SHP77 (cell line): ENCODE data around the gene PHLPP2.

Experiments used
- DNase-seq, 2 experiments: peaks; one replicate each; lab custom pipeline; 2025; lab: John Stamatoyannopoulos, UW

PHLPP2 gene

GRCh38 chr16:71670537-71670936 lies 54.0 kb downstream of the PHLPP2 start:
- DNase-seq: no peak

- DNase-seq: no peak
Measured at GRCh38 chr16:71669926-71670536, 54.5 kb downstream of the PHLPP2 start.

- DNase-seq: no peak
Measured at GRCh38 chr16:71666928-71667707, 57.4 kb downstream of the PHLPP2 start.

- DNase-seq: no peak
Measured at GRCh38 chr16:71666264-71666663, 58.2 kb downstream of the PHLPP2 start.

- no peak for DNase-seq
Measured at GRCh38 chr16:71659471-71659870, 65.0 kb downstream of the PHLPP2 start.

- DNase-seq: no peak
Measured at GRCh38 chr16:71658771-71659170, 65.7 kb downstream of the PHLPP2 start.

GRCh38 chr16:71649704-71650103 lies 74.8 kb downstream of the PHLPP2 start:
- DNase-seq: no peak

- DNase-seq: no peak
Measured at GRCh38 chr16:71648921-71649320, 75.6 kb downstream of the PHLPP2 start.

- DNase-seq: no peak
Measured at GRCh38 chr16:71648162-71648561, 76.3 kb downstream of the PHLPP2 start.

- no peak for DNase-seq
Measured at GRCh38 chr16:71647391-71647790, 77.1 kb downstream of the PHLPP2 start.

- DNase-seq: peak; percentile 24 to 53
Measured at GRCh38 chr16:71645450-71645849, 79.1 kb downstream of the PHLPP2 start.

- no peak for DNase-seq
Measured at GRCh38 chr16:71637398-71637797, 87.1 kb downstream of the PHLPP2 start.

GRCh38 chr16:71635632-71636031 lies 88.9 kb downstream of the PHLPP2 start:
- DNase-seq: no peak

- DNase-seq: no peak
Measured at GRCh38 chr16:71631776-71632175, 92.7 kb downstream of the PHLPP2 start.

- no peak for DNase-seq
Measured at GRCh38 chr16:71630808-71631207, 93.7 kb downstream of the PHLPP2 start.

GRCh38 chr16:71629278-71630016 lies 95.1 kb downstream of the PHLPP2 start:
- DNase-seq: peak; percentile 64 to 83

GRCh38 chr16:71628810-71629209 lies 95.7 kb downstream of the PHLPP2 start:
- no peak for DNase-seq

GRCh38 chr16:71627731-71628181 lies 96.7 kb downstream of the PHLPP2 start:
- DNase-seq: no peak

GRCh38 chr16:71626858-71627213 lies 97.7 kb downstream of the PHLPP2 start:
- DNase-seq: no peak

GRCh38 chr16:71626018-71626857 lies 98.3 kb downstream of the PHLPP2 start, which contains the start of gene MARVELD3:
MARVELD3 (plus strand) TSS chr16:71626184; CDS start chr16:71626230, 46 bp downstream.
- DNase-seq: no peak

GRCh38 chr16:71625113-71625850 lies 99.2 kb downstream of the PHLPP2 start:
- no peak for DNase-seq
